C4-2B (cell line): ENCODE data around the gene THEMIS.

ENCODE experiments used
- H3K27ac ChIP-seq: fragments of 450-650 bp; 2 replicates; pipeline ENCODE4 v1.5.1; 2017
- CTCF ChIP-seq: fragments of 450-650 bp; conservative IDR thresholded peaks from 2 replicates; pipeline ENCODE4 v1.5.1; 2017; ENCODE audit warnings: mild to moderate bottlenecking
- ZFX ChIP-seq: fragments of 450-650 bp; IDR thresholded peaks from 2 replicates; pipeline ENCODE4 v1.6.1; 2017

Gene THEMIS

DNA sequence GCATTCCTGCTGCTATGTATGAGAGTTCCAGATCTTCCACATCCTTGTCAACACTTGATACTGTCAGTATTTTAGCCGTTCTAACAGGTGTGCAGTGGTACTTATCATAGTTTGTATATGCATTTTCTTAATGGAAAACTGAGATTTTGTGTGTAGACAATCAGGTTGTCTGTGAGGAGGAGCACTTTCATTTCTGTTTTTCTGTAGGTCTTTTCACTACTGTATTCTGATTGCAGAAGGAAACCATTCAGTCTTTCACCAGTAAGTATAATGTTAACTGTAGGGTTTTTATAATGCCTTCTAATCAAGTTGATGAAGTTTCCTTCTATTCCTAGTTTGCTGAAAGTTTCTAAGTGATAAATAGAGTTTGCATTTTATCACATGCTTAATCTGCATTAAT, 216.4 kb downstream of the THEMIS start:
- no peak overlapping the region for H3K27ac ChIP-seq

More for the DNA sequence above, 216.4 kb downstream of the THEMIS start:
- no peak for TF ChIP-seq ZFX
- no peak for TF ChIP-seq CTCF
